HepG2 (cell line): ENCODE data around the gene SHISA7.

Experiments
- AGO2 ChIP-seq: fragments of 200-400 bp; formaldehyde crosslinking; optimal IDR thresholded peaks from 2 replicates; pipeline ENCODE3; 2017; ENCODE audit warnings: mild to moderate bottlenecking, low read depth, low read length, moderate library complexity
- CBX5 ChIP-seq: sonication (generic); formaldehyde crosslinking; IDR thresholded peaks from 2 replicates; pipeline ENCODE4 v1.4.0; 2020; ENCODE audit warnings: missing genetic modification reagents, borderline replicate concordance
- CREM ChIP-seq, 2 experiments: sonication (generic) in 1 of 2; formaldehyde crosslinking in 1 of 2; IDR thresholded peaks; 2 replicates each; pipeline versions ENCODE4 v1.4.0 to v1.6.1; 2016 to 2020; ENCODE audit warnings: antibody characterized with exemption in 1 of 2, mild to moderate bottlenecking in 1 of 2, missing genetic modification reagents in 1 of 2
- FOXM1 ChIP-seq: sonication (generic); formaldehyde crosslinking; IDR thresholded peaks from 2 replicates; pipeline ENCODE4 v1.5.0; 2020; ENCODE audit warnings: missing genetic modification reagents
- GABPA ChIP-seq, 2 experiments: IDR thresholded peaks; 2 replicates each; pipeline ENCODE4 v1.6.1; 2011 to 2016; ENCODE audit warnings: low read depth in 2 of 2, low read length in 1 of 2, missing biosample characterization in 1 of 2, missing genetic modification characterization in 1 of 2
- HDAC1 ChIP-seq: sonication (generic); formaldehyde crosslinking; IDR thresholded peaks from 2 replicates; pipeline ENCODE4 v1.5.1; 2020; ENCODE audit warnings: mild to moderate bottlenecking, missing genetic modification reagents
- HNRNPLL ChIP-seq: fragments of 200-400 bp; formaldehyde crosslinking; IDR thresholded peaks from 2 replicates; pipeline ENCODE4 v1.6.1; 2017; ENCODE audit warnings: mild to moderate bottlenecking, low read depth, low read length; ENCODE audit not compliant: poor library complexity, severe bottlenecking
- JUND ChIP-seq: sonication (generic); formaldehyde crosslinking; IDR thresholded peaks from 2 replicates; pipeline ENCODE4 v1.8.0; 2022; ENCODE audit warnings: mild to moderate bottlenecking, missing genetic modification reagents
- KDM5A ChIP-seq: fragments of 200-600 bp; sonication (generic); IDR thresholded peaks from 2 replicates; pipeline ENCODE4 v1.7.0; 2018; ENCODE audit warnings: antibody characterized with exemption, mild to moderate bottlenecking, low read length, borderline replicate concordance
- MAX ChIP-seq: IDR thresholded peaks from 2 replicates; pipeline ENCODE4 v1.6.1; 2012; ENCODE audit warnings: inconsistent platforms
- MYC ChIP-seq: sonication (generic); formaldehyde crosslinking; IDR thresholded peaks from 2 replicates; pipeline ENCODE4 v1.9.0; 2021; ENCODE audit warnings: missing genetic modification reagents, borderline replicate concordance
- NBN ChIP-seq: fragments of 450-650 bp; conservative IDR thresholded peaks from 2 replicates; pipeline ENCODE4 v1.6.1; 2017
- ZFP36L1 ChIP-seq: sonication (generic); formaldehyde crosslinking; IDR thresholded peaks from 2 replicates; pipeline ENCODE4 v1.8.0; 2022; ENCODE audit warnings: mild to moderate bottlenecking, missing genetic modification reagents, moderate library complexity
- ZNF274 ChIP-seq: sonication (generic); formaldehyde crosslinking; IDR thresholded peaks from 2 replicates; pipeline ENCODE4 v1.5.1; 2020; ENCODE audit warnings: mild to moderate bottlenecking, missing genetic modification reagents

- no peak for TF ChIP-seq JUND (CRISPR knock-in tag)
- no peak for TF ChIP-seq HDAC1
- TF ChIP-seq ZNF274: no peak
- TF ChIP-seq FOXM1 (CRISPR knock-in tag): no peak
- no peak for TF ChIP-seq ZFP36L1 (CRISPR knock-in tag)
- TF ChIP-seq GABPA (IDR thresholded peaks at IDR 0.05; ENCODE audit: low read depth, low read length): no peak
- no peak for TF ChIP-seq GABPA (CRISPR knock-in tag; IDR thresholded peaks at IDR 0.05; ENCODE audit: low read depth)
- TF ChIP-seq HNRNPLL: no peak
- TF ChIP-seq AGO2: no peak
- TF ChIP-seq MAX: no peak
- no peak for TF ChIP-seq KDM5A
- no peak for TF ChIP-seq MYC (CRISPR knock-in tag)
- no peak for TF ChIP-seq NBN
- TF ChIP-seq CREM (IDR thresholded peaks at IDR 0.05): no peak
- TF ChIP-seq CREM (CRISPR knock-in tag; IDR thresholded peaks at IDR 0.05): no peak
- no peak for TF ChIP-seq CBX5 (CRISPR knock-in tag)
These were observed 633 bp downstream of the SHISA7 start for GRCh38 chr19:55442372-55442961.
